ENCODE data around the gene CREBBP. TPM values are rescaled to one million over a fixed set of nuclear protein-coding genes. Genes with fewer than 3 reads are reported as not detected.

Gene CREBBP
- total RNA-seq, 1 donor from 2014 or later: 131 TPM

- H3K9me3 Mint-ChIP-seq: no peaks in the 10 kb centered on the region
- intact Hi-C loops (cut with micrococcal nuclease): no loop called here
- POLR2A ChIA-PET: no interaction called here
- no peaks in the 10 kb centered on the region for H3K27me3 Mint-ChIP-seq
- no peaks in the 10 kb centered on the region for H3K4me1 Mint-ChIP-seq
- CTCF ChIA-PET: no interaction called here
- H3K36me3 Mint-ChIP-seq (ENCODE audit: low read depth): no peaks in the 10 kb centered on the region
- no peak for ATAC-seq (ENCODE audit: low read depth)
- no peak for DNase-seq
- H3K27ac Mint-ChIP-seq: no peak overlapping the region
- no peak overlapping the region for H3K4me3 Mint-ChIP-seq
- no peak for TF ChIP-seq CTCF (IDR thresholded peaks at IDR 0.05)
Measured at GRCh38 chr16:3909791-3910583, 29.5 kb upstream of the CREBBP start.

GRCh38 chr16:3908951-3909437 is 28.5 kb upstream of the CREBBP start:
- H3K27ac Mint-ChIP-seq: no peak overlapping the region
- POLR2A ChIA-PET: no interaction called here
- CTCF ChIA-PET: no interaction called here
- H3K9me3 Mint-ChIP-seq: no peaks in the 10 kb centered on the region
- no peaks in the 10 kb centered on the region for H3K4me1 Mint-ChIP-seq
- no peaks in the 10 kb centered on the region for H3K27me3 Mint-ChIP-seq
- no peak for TF ChIP-seq CTCF (IDR thresholded peaks at IDR 0.05)
- no peaks in the 10 kb centered on the region for H3K36me3 Mint-ChIP-seq (ENCODE audit: low read depth)
- DNase-seq: no peak
- ATAC-seq (ENCODE audit: low read depth): no peak
- H3K4me3 Mint-ChIP-seq: no peak overlapping the region
- intact Hi-C loops (cut with micrococcal nuclease): no loop called here

GRCh38 chr16:3907586-3907985 is 27.1 kb upstream of the CREBBP start:
- ChIA-PET POLR2A (no interaction called here), CTCF (no interaction called here)
- intact Hi-C loops (cut with micrococcal nuclease): no loop called here
- no peak overlapping the region for H3K27ac Mint-ChIP-seq
- no peak for DNase-seq
- no peaks in the 10 kb centered on the region for H3K9me3 Mint-ChIP-seq
- ATAC-seq (ENCODE audit: low read depth): no peak
- H3K27me3 Mint-ChIP-seq: peaks cover 4% of the 10 kb centered on the region
- H3K36me3 Mint-ChIP-seq (ENCODE audit: low read depth): no peaks in the 10 kb centered on the region
- H3K4me3 Mint-ChIP-seq: no peak overlapping the region
- no peaks in the 10 kb centered on the region for H3K4me1 Mint-ChIP-seq
- TF ChIP-seq CTCF (IDR thresholded peaks at IDR 0.05): no peak

- no peak for TF ChIP-seq CTCF (IDR thresholded peaks at IDR 0.05)
- Mint-ChIP-seq H3K4me3 (no peak overlapping the region), H3K4me1 (no peaks in the 10 kb centered on the region), H3K9me3 (no peaks in the 10 kb centered on the region), H3K27me3 (peaks cover 4% of the 10 kb centered on the region), H3K27ac (no peak overlapping the region), H3K36me3 (ENCODE audit: low read depth) (no peaks in the 10 kb centered on the region)
- intact Hi-C loops (cut with micrococcal nuclease): no loop called here
- no peak for DNase-seq
- CTCF ChIA-PET: no interaction called here
- no peak for ATAC-seq (ENCODE audit: low read depth)
- POLR2A ChIA-PET: no interaction called here
Measured at GRCh38 chr16:3906363-3906762, 25.9 kb upstream of the CREBBP start.

GRCh38 chr16:3904875-3905274 is 24.4 kb upstream of the CREBBP start:
- Mint-ChIP-seq H3K36me3 (ENCODE audit: low read depth) (no peaks in the 10 kb centered on the region), H3K4me3 (no peak overlapping the region), H3K9me3 (no peaks in the 10 kb centered on the region), H3K27me3 (peaks cover 4% of the 10 kb centered on the region), H3K27ac (no peak overlapping the region), H3K4me1 (no peaks in the 10 kb centered on the region)
- CTCF ChIA-PET: no interaction called here
- POLR2A ChIA-PET: no interaction called here
- ATAC-seq (ENCODE audit: low read depth): no peak
- intact Hi-C loops (cut with micrococcal nuclease): no loop called here
- no peak for TF ChIP-seq CTCF (IDR thresholded peaks at IDR 0.05)
- DNase-seq: no peak

Data from activated B cell treated with CpG ODN at 0.5 μM for 24 hours (primary cell).